Activated B cell treated with CpG ODN at 0.5 μM for 24 hours (primary cell): ENCODE data around the gene LCN15. TPM values are rescaled to one million over a fixed set of nuclear protein-coding genes. Genes with fewer than 3 reads are reported as not detected.

ENCODE experiments used
- ATAC-seq: fragments of 200-7000 bp; cut with Tn5 transposase; one replicate; pipeline ENCODE4 v1.10.0; 2021; ENCODE audit warnings: low read depth, mild to moderate bottlenecking, moderate library complexity
- CTCF ChIA-PET: fragments of 350-600 bp; sonication (Branson Sonifier 250); formaldehyde crosslinking; loops from one replicate; lab custom pipeline; 2021; ENCODE audit warnings: antibody characterized with exemption; lab: Charles Lee
- POLR2A ChIA-PET: fragments of 350-600 bp; sonication (Branson Sonifier 250); formaldehyde crosslinking; loops from one replicate; lab custom pipeline; 2021; ENCODE audit warnings: antibody characterized with exemption; lab: Charles Lee
- DNase-seq: peaks from one replicate; pipeline ENCODE4 v3.0.0; 2022
- H3K27ac Mint-ChIP-seq: one replicate; pipeline ENCODE4 v1.8.0; 2020; ENCODE audit warnings: mixed read lengths
- H3K27me3 Mint-ChIP-seq: one replicate; pipeline ENCODE4 v1.8.0; 2021; ENCODE audit warnings: mixed read lengths
- H3K36me3 Mint-ChIP-seq: one replicate; pipeline ENCODE4 v1.8.0; 2021; ENCODE audit warnings: low read depth, mixed read lengths
- H3K4me1 Mint-ChIP-seq: one replicate; pipeline ENCODE4 v1.8.0; 2021; ENCODE audit warnings: mixed read lengths
- H3K4me3 Mint-ChIP-seq: one replicate; pipeline ENCODE4 v1.8.0; 2020; ENCODE audit warnings: mild to moderate bottlenecking, mixed read lengths
- H3K9me3 Mint-ChIP-seq: one replicate; pipeline ENCODE4 v1.8.0; 2020; ENCODE audit warnings: mixed read lengths
- intact Hi-C: fragments of 100-400 bp; cut with micrococcal nuclease; formaldehyde crosslinking; loops from one replicate; pipeline ENCODE4 v1.15.1; 2024
- total RNA-seq: library from RNA; stranded (reverse); gene quantifications from 2 replicates; pipeline ENCODE4 v1.2.3, GENCODE V29; 2022
- TF ChIP-seq, protein P1 (sequence below): fragments of 200-600 bp; IDR thresholded peaks from one replicate; pipeline ENCODE4 v1.8.0; 2022; ENCODE audit warnings: antibody characterized with exemption, mild to moderate bottlenecking

Gene LCN15
- total RNA-seq, 1 donor from 2014 or later = not detected

- no peaks in the 10 kb centered on the region for H3K9me3 Mint-ChIP-seq
- CTCF ChIA-PET = interaction anchor here (1.2 to 2.7 kb wide), 2 partner anchors 238 to 241 kb away, joined by 4 to 13 read pairs; partner anchors contain the start of gene FUT7
- H3K4me3 Mint-ChIP-seq = no peak overlapping the region
- POLR2A ChIA-PET = interaction anchor here (0.6 to 1.4 kb wide), 2 partner anchors 13 to 14 kb away, joined by 3 to 4 read pairs; partner anchors contain the start of gene RABL6
- H3K27me3 Mint-ChIP-seq = peaks cover 3% of the 10 kb centered on the region
- DNase-seq (no peak), ATAC-seq (no peak)
- TF ChIP-seq, protein P1, sequence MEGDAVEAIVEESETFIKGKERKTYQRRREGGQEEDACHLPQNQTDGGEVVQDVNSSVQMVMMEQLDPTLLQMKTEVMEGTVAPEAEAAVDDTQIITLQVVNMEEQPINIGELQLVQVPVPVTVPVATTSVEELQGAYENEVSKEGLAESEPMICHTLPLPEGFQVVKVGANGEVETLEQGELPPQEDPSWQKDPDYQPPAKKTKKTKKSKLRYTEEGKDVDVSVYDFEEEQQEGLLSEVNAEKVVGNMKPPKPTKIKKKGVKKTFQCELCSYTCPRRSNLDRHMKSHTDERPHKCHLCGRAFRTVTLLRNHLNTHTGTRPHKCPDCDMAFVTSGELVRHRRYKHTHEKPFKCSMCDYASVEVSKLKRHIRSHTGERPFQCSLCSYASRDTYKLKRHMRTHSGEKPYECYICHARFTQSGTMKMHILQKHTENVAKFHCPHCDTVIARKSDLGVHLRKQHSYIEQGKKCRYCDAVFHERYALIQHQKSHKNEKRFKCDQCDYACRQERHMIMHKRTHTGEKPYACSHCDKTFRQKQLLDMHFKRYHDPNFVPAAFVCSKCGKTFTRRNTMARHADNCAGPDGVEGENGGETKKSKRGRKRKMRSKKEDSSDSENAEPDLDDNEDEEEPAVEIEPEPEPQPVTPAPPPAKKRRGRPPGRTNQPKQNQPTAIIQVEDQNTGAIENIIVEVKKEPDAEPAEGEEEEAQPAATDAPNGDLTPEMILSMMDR = no peak
- peaks cover 24% of the 10 kb centered on the region for H3K4me1 Mint-ChIP-seq
- H3K36me3 Mint-ChIP-seq = peaks cover 5% of the 10 kb centered on the region
- intact Hi-C loops = loop anchor here (10.0 kb wide), 1 partner anchor 760 kb away; the partner anchor contains the start of genes MRPL41 and PNPLA7
- H3K27ac Mint-ChIP-seq = no peak overlapping the region
Measured at GRCh38 chr9:136794281-136794999, 30.1 kb upstream of the LCN15 start.

DNA sequence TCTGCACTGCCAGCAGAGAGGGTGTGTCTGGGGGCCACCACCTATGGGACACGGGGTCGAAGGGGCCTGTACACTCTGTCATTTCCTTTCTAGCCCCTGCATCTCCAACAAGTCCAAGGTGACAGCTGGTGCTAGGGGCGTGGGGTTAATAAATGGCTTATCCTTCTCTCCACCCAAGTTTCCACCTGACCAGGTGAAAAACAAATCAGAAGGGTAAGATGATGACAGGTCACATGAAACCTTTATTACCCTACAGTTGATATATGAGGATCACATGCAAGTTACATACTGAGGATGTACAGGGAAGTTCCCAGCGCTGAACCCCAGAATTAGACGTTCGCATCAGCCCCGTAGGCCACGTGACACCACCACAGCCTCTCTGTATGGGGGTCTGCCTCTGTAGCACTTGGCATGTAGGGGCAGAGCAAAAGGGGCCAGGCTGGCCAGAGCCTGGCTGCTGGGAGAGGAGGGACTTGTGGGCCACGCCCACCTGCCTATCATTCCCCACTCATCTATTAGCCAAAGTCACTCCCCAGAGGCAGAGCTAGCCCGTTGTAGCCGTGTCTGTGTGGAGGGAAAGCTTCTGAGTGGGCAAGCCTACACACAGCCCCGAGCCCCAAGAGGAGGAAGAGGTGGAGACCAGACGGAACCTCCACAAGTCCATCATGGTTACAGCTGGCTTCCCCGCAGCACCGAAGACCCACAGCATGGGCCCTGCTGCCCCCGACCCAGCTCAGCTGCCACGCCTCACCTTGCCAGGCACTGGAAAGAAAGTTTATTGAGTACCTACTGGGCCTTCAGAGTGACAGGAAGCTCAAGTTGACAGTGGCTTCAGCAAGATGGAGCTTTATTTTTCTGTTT is 29.0 kb upstream of the LCN15 start:
- ChIA-PET CTCF (interaction anchor here (1.2 to 2.7 kb wide), 3 partner anchors 49 to 242 kb away, joined by 3 to 13 read pairs (median 4); partner anchors contain the start of genes AJM1 and FUT7), POLR2A (interaction anchor here (0.6 to 1.4 kb wide), 3 partner anchors 14 to 15 kb away, joined by 3 to 4 read pairs (median 3); partner anchors contain the start of gene RABL6)
- DNase-seq = no peak
- TF ChIP-seq, protein P1 = no peak
- intact Hi-C loops = loop anchor here (10.0 kb wide), 1 partner anchor 761 kb away; the partner anchor contains the start of genes MRPL41 and PNPLA7
- no peak overlapping the region for H3K4me3 Mint-ChIP-seq
- no peaks in the 10 kb centered on the region for H3K9me3 Mint-ChIP-seq
- no peak overlapping the region for H3K27ac Mint-ChIP-seq
- H3K36me3 Mint-ChIP-seq = peaks cover 5% of the 10 kb centered on the region
- ATAC-seq = no peak
- peaks cover 23% of the 10 kb centered on the region for H3K4me1 Mint-ChIP-seq
- H3K27me3 Mint-ChIP-seq = peaks cover 3% of the 10 kb centered on the region

GRCh38 chr9:136792321-136793085 is 28.2 kb upstream of the LCN15 start:
- ATAC-seq = no peak
- ChIA-PET POLR2A (interaction anchor here (0.6 to 1.3 kb wide), 2 partner anchors 15 to 419 kb away, joined by 3 read pairs; partner anchors contain the start of gene RABL6), CTCF (interaction anchor here (0.6 to 2.7 kb wide), 4 partner anchors 35 to 243 kb away, joined by 3 to 13 read pairs (median 3); partner anchors contain the start of genes AJM1 and LCN8)
- no peaks in the 10 kb centered on the region for H3K9me3 Mint-ChIP-seq
- peak overlapping the region; percentile 90 for H3K27ac Mint-ChIP-seq
- H3K27me3 Mint-ChIP-seq = peaks cover 3% of the 10 kb centered on the region
- TF ChIP-seq, protein P1 = no peak
- peak overlapping the region; percentile 48 for H3K4me3 Mint-ChIP-seq
- DNase-seq = no peak
- intact Hi-C loops = loop anchor here (10.0 kb wide), 1 partner anchor 762 kb away; the partner anchor contains the start of genes MRPL41 and PNPLA7
- H3K36me3 Mint-ChIP-seq = peaks cover 5% of the 10 kb centered on the region
- H3K4me1 Mint-ChIP-seq = peaks cover 27% of the 10 kb centered on the region

- peaks cover 27% of the 10 kb centered on the region for H3K4me1 Mint-ChIP-seq
- no peaks in the 10 kb centered on the region for H3K27me3 Mint-ChIP-seq
- peak overlapping the region; percentile 86 for H3K4me3 Mint-ChIP-seq
- H3K9me3 Mint-ChIP-seq = no peaks in the 10 kb centered on the region
- H3K27ac Mint-ChIP-seq = peak overlapping the region; percentile 90
- peak; percentile 59 for DNase-seq
- ChIA-PET CTCF (interaction anchor here (0.6 to 2.7 kb wide), 4 partner anchors 34 to 243 kb away, joined by 3 to 13 read pairs (median 3); partner anchors contain the start of genes AJM1 and LCN8), POLR2A (interaction anchor here (0.6 to 1.3 kb wide), 3 partner anchors 16 to 420 kb away, joined by 3 to 5 read pairs (median 3); partner anchors contain the start of gene RABL6)
- peaks cover 5% of the 10 kb centered on the region for H3K36me3 Mint-ChIP-seq
- TF ChIP-seq, protein P1 = peak; percentile 54
- intact Hi-C loops = loop anchor here (1.0 to 10.0 kb wide), 13 partner anchors 9 to 763 kb away; partner anchors contain the start of genes AJM1, FBXW5, MAN1B1 and MRPL41
- peak; percentile 2 for ATAC-seq
Measured at GRCh38 chr9:136791516-136792276, 27.4 kb upstream of the LCN15 start.
